ENCODE results near the gene ENAH.

ENAH gene

DNA sequence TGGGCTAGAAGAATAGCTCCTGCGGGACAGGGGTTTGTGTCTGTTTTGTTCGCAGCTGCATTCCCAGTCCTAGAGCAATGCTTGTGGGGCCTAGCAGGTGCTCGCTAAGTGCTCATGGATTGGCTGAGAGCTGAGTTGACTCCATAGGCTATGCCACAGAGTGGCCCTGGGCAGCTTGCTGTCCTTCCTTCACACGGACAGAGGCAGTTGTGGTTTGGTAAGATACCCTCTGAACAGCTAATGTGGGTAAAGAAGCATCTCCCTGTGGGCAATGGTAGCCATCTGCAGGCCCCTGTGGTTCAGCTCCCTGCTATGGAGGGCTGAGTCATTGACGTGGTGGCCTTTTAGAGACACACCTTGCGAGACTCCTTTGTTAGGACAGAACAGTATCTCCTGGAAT is 201.6 kb downstream of the ENAH start:
- no peak for DNase-seq (ENCODE audit: low read depth)

DNA sequence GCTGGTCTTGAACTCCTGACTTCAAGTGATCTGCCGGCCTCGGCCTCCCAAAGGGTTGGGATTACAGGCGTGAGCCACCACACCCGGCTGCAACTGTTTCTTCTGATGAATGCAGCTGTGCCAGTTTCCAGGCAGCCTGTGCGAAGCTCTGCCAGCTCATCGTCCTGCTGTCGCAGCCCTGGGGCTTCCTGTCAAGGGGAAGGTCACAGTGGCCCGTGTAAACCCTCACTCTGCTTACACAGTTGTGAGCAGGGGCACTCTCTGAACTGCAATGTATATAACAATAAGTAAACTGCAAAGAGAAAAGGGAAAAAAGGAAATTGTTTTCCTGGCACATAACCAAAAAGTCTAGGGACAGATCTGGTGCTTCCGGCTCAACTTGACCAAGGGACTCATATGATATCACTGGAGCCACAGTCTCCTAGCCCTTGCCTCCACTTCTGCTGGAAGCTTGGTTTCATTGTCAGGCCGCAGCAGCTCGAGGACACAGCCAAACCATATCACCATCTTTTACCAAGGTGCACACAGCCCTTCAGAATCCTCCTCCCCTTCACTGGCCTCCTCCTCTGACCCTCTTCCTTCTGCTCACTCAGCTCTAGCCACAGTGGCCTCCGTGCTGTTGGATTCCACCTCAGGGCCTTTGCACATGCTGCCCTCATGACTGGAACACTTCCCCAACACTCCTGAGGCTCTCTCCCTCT is 202.3 kb downstream of the ENAH start:
- DNase-seq (ENCODE audit: low read depth) = no peak

DNA sequence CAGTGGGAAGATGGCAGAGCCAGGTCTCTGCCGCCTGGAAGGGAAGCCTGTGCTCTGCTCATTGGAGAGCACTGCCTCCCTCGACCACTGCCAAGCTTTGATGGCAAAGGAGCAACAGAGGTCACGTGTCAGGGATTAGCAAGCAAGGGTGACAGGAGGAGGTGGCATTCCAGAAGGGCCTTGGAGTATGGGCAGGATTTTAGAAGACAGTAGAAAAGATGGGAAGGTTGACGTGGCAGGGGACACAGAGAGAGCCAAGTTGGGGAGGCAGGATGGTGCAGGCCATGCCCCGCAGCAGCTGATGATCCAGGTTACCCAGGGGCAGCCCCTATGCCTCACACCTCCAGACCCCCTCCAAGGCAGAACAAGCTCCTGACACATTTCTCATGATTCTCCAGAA is 203.1 kb downstream of the ENAH start:
- no peak for DNase-seq (ENCODE audit: low read depth)

DNA sequence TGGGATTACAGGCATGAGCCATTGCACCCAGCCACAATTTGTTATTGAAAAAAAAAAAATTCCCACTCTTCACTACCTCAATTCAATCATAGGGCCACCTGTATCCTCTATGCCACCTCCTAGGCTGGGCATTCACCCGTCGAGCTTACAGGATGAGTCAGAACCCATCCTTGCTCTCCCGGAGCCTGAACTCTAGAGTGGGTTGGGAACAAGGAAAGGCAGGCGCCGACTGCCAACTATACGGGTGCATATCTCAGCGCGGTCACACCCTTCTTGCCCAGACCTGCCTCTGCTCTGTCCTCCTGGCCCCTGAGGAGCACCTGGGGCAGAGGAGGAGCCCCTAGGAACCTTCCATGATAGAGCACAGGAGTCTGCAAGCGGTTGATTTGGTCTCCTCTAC is 203.7 kb downstream of the ENAH start:
- DNase-seq (ENCODE audit: low read depth) = no peak

DNA sequence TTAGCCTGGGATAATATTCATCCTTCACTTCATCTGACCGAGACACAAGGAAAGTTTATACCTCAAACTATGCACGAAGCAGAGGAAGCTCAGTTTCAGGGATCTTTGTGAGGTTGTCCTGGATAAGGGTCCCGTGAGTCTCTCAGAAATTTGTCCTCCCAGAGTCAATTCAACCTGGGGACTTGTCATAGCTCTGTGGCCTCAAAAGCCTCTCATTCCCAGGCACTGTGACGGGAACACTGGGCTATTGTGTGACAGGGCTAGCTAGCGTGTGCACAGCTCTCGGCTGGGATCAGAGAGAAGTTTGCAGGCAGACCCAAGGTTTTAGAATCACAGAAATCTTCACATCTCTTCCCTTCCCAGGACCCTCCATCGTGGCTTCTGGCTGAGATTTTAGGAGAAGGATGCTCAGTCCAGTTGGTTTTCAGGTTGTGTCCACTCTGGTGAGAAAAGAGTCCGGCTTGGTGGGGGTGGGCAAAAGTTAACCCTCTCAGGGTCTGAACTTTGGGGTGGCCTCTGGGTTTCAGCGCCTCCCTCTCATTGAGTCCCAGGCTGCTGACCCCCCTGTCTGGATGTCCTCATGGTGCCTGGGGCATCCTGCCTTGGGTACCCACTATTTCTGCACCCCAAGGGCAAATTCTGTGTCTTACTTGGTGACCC is 204.6 kb downstream of the ENAH start:
- DNase-seq (ENCODE audit: low read depth) = no peak

DNA sequence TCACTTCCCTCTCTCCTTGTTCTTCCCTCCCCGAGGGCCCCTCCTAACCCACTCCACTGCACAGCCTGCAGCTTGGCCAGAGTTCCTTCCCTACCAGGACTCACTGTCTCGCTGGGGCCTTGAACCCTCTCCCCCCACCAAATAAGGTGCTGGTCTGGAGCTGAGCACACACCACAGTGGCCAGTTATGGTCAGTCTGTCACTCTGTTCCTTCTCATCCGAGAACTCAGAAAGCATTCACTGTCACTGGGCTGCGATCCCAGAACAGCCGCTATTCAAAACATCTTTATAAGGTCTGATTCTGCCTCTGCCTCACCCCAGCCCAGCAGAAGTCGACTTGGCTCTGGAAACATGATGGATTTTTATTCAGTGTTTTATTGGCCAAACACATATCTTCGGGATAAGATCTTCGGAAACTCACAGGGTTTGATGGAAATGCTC is 205.3 kb downstream of the ENAH start:
- DNase-seq (ENCODE audit: low read depth) = no peak

DNA sequence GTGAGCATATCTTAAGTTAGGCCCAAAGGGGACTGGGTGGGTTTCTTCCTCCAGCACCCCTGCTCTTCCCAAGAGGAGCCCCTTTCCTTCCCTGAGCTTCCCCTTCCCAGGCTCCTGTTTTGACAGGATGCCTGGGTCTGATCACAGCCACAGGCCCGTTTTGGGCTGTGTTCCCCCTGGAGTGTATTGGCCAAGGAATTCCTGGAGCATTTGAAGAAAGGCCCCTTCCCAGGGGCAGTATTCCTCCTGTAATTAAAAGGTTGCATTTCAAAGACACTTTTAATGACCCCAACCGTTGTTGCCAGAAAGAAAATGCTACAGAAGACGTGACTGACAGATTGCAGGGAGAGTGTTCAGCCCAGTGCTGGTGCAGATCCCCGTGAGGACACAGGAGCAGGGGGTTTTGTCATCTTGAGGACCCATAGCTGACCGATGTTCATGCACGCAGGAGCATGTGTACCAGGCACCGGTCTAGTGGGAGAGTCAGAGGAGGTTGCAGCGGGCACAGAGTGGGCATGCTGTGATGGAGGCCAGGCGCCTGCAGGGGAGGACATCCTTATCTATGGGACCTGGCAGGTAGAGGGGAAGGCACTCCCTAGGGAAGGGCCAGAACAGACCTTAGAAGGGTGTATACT is 205.8 kb downstream of the ENAH start:
- DNase-seq (ENCODE audit: low read depth) = no peak

DNA sequence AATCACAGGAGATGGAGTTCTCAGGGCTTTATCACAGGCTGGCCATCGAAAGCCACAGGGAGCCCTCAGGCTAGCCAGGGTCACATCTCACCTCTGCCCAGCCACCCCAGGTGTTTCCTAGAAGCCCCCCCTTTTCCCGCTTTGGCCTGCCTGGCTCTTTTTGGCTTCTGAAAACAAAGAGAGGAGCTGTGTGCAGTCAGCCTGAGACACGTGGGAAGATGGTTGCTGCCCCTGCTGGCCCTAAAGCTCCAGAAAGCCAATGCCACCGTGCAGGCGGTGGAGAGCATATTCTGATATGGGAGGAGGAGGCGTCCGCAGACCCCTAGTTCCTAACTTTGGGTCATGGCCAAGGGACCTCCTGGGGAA is 206.3 kb downstream of the ENAH start:
- no peak for DNase-seq (ENCODE audit: low read depth)

DNA sequence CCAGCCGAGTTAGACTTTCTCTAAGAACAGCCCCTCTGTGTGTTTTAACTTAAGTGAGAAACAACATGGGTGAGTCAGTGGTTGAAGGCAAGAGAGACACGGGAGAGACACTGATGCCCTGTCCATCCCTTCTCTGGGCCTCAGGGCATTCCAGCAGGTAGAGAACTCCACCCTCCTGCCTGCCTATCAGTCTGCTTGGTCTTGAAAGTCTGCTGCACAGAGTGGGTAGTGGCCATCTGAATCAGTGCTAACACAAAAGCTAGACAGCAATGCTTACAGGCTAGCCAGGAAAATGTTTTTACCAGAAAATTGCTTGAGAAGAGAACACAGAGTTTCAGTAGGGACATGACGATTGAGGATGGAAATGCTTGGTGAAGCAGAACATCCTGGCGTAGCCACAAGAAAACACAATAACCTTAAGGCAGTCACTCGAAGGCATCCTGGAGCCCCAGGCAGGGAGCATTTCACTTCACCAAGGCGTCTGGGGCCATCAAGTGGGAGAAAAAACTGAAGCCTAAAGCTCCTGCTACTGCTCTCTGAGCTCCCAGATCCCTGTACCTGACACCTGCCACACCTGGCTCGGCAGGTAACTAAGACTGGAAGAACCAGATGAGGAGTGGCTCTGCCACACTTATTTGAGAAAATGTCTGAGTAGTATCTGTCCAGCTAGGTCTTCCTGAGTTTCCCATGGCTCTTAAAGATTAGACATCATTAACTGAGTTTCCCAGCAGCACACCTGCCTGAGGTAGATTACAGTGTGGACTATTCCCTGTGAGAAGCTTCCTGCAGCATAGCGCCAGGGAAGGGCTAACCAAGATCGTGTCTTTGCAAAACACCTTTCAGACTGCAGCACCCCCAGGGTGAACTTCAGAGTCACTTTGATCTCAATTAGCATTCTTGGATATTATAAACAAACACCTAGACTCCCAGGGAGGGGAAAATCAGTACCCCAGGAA is 207.0 kb downstream of the ENAH start:
- DNase-seq (ENCODE audit: low read depth) = no peak

DNA sequence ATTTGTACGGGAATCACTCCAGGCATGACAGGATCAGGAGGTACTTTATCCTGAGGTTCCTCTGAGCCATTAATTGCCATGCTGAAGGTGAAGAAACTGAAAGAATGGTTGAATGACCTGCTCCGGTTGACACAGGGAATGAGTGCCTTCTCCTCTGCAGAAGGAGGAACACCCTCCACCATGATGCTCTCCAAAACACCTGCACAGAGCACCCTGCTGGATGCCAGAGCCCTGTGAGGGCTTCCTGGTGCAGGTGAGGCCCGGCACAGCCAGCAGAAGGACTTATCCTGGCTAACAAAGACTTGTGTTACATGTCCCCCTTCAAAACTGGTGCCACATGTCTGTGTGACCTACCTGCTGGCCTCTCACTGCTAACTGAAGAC is 210.8 kb downstream of the ENAH start:
- DNase-seq (ENCODE audit: low read depth) = no peak

DNA sequence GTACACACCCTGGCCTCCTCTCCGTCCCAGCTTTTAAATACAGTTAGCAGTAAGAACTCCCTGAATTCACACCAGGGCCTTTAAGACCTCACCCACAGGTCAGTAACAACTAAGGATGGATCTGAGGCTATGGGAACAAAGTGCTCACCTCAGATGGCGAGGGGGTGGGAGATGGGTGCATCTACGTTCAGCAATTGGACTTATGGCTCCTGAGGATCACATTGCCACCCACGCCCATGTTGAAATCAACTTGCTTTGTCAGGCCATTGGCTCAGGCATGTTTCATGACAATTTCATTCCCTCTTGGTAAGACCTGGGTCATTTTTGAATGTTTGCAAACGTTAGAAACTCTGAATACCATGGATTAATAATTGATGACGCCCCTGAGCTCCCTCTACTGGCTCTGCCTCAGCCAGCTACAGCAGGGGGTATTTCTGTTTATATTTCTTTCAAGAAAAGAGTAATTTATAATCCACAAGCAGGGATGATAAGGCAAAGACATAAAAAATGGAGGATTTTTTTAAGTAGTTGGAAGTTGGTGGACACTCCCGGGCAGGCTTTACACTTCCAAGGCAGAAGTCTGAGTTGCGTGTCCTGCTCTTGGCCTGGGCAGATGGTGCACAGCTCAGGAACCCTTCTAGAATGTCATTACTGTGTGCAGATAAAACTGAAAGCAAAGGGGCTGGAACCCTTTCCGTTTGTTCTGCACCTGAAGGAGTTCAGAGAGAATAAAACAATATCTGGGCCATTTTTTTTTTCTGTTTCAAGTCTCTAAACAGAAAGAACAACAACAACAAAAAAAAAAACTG is 211.4 kb downstream of the ENAH start:
- DNase-seq (ENCODE audit: low read depth) = no peak

DNA sequence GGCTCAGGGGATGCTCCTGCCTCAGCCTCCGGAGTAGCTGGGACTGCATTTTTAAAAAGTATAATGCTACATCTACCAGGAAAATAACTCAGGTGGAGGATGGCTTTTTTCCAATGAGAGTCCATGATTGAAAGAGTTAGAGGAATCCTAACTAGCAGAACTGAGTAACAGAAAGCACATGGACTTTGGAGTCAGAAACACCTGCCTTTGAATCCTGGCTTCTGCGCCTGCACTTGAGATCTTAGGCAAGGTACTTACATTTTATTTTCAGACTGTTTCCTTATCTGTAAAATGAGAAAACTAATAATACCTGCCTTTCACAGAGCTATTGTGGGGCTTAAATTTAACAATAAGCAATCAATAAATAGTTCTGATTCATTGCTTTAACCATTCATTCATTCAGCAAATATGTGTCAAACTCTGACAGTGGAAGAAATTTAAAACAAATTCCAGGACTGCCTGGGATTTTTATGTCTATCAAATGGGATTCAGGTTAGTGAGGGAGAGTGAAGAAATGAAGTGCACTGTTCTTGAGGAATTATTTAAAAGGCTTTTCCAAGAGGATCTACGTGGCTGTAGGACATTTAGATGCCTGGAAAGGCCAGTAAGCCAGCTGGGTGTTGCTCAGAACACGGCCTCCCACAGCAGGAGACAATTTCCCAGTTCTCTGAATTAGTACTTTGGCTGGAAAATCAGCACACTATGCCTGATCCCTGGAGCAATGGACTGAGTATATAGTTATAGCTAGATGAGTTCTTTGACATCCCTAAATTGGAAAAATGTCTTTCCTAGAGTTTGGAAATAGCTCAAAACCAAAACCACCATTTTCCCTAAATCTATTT is 212.3 kb downstream of the ENAH start:
- DNase-seq (ENCODE audit: low read depth) = no peak

DNA sequence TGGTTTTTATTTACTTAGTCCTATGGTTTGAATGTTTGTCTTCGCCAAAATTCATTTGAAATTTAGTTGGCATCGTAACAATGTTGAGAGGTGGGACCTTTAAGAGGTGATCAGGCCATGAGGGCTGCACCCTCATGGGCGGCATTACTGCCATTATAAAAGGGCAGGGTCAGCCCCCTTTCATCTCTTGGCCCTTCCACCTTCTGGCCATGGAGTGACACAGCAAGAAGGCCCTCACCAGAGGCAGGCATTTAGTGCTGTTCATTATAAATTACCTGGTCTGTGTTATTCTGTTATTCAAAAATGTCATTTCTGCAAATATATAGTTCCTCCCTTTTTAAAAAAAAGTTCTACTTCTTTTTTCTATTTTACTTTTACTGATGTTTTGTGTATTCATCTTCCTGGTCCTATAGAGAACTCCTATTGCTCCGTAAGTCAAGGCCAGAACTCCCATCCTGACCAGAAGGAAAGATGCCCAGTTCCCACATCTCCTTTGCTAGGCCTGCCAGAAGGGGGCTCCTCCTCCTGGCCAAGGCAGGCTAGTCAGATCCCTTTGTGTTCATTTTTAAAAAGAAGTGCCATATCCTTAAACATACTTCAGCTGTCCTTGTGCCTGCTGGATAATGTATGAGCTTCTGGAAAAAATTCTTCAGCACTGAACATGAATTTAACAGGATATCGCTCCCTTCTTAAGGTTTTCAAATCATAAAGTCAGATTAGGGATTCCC is 215.0 kb downstream of the ENAH start:
- no peak for DNase-seq (ENCODE audit: low read depth)

Measured in activated T-cell treated with anti-CD3 and anti-CD28 coated beads for 1 hour (primary cell).